PC-9 (cell line): ENCODE measurements around the gene FTSJ1. TPM values are rescaled to one million over a fixed set of nuclear protein-coding genes. Genes with fewer than 3 reads are reported as not detected.

Experiments used
- BruUV-seq: library from RNA; stranded (reverse); fragments of 400-500 nt; replicated peaks from 2 replicates; lab custom pipeline; 2021; lab: Mats Ljungman, UMichigan
- CTCF ChIA-PET: fragments of 300-600 bp; sonication (Branson Sonifier 250); formaldehyde crosslinking; loops from one replicate; lab custom pipeline; 2022; ENCODE audit warnings: antibody characterized with exemption; lab: Charles Lee
- POLR2A ChIA-PET: fragments of 300-600 bp; sonication (Branson Sonifier 250); formaldehyde crosslinking; loops from one replicate; lab custom pipeline; 2022; ENCODE audit warnings: antibody characterized with exemption; ENCODE audit not compliant: unreplicated experiment; lab: Charles Lee
- DNase-seq, 2 experiments: peaks; one replicate each; pipeline versions ENCODE4 v3.0.0 to v3.0.0-alpha.2; 2015 to 2022; ENCODE audit warnings: mixed read lengths in 1 of 2
- H2AFZ ChIP-seq: fragments of 200-600 bp; sonication (generic); 2 replicates; pipeline ENCODE4 v1.8.1; 2017; ENCODE audit warnings: antibody characterized with exemption
- H3F3A ChIP-seq: fragments of 200-600 bp; sonication (generic); 2 replicates; pipeline ENCODE4 v1.8.1; 2017; ENCODE audit warnings: antibody characterized with exemption, mild to moderate bottlenecking, low read depth; ENCODE audit not compliant: insufficient read depth
- H3K27ac ChIP-seq: fragments of 200-600 bp; sonication (generic); 2 replicates; pipeline ENCODE4 v1.6.1; 2016; ENCODE audit warnings: mixed run types
- H3K27me3 ChIP-seq: fragments of 200-600 bp; sonication (generic); 2 replicates; pipeline ENCODE4 v1.6.1; 2016; ENCODE audit warnings: low read depth, mixed run types; ENCODE audit not compliant: insufficient read depth
- H3K36me3 ChIP-seq: fragments of 200-600 bp; sonication (generic); 2 replicates; pipeline ENCODE4 v1.6.1; 2016; ENCODE audit warnings: low read depth, mixed run types
- H3K4me1 ChIP-seq: fragments of 200-600 bp; sonication (generic); replicated peaks from 2 replicates; pipeline ENCODE4 v1.6.1; 2016; ENCODE audit warnings: mixed run types; ENCODE audit not compliant: insufficient read depth
- H3K4me2 ChIP-seq: fragments of 200-600 bp; sonication (generic); 2 replicates; pipeline ENCODE4 v1.6.1; 2017; ENCODE audit warnings: mixed run types
- H3K4me3 ChIP-seq: fragments of 200-600 bp; sonication (generic); 2 replicates; pipeline ENCODE4 v1.6.1; 2016; ENCODE audit warnings: mixed run types
- H3K79me2 ChIP-seq: fragments of 200-600 bp; sonication (generic); 2 replicates; pipeline ENCODE4 v1.6.1; 2017; ENCODE audit warnings: low read depth, mixed run types
- H3K9me2 ChIP-seq: fragments of 200-600 bp; sonication (generic); 2 replicates; pipeline ENCODE4 v1.8.1; 2017; ENCODE audit warnings: mild to moderate bottlenecking; ENCODE audit not compliant: insufficient read depth
- H3K9me3 ChIP-seq: fragments of 200-600 bp; sonication (generic); 2 replicates; pipeline ENCODE4 v1.8.1; 2016; ENCODE audit warnings: low read depth; ENCODE audit not compliant: insufficient read depth
- H4K20me1 ChIP-seq: fragments of 200-600 bp; sonication (generic); 2 replicates; pipeline ENCODE4 v1.8.1; 2017; ENCODE audit not compliant: insufficient read depth
- EZH2 ChIP-seq: fragments of 200-600 bp; sonication (generic); IDR thresholded peaks from 2 replicates; pipeline ENCODE4 v1.8.0; 2017; ENCODE audit warnings: antibody characterized with exemption, low read depth
- intact Hi-C: fragments of 100-400 bp; cut with micrococcal nuclease; formaldehyde crosslinking; loops from one replicate; pipeline ENCODE4 v1.10.0; 2022; ENCODE audit not compliant: unreplicated experiment
- total RNA-seq: library from RNA; stranded (reverse); gene quantifications from 2 replicates; pipeline ENCODE4 v1.2.3, GENCODE V29; 2021
- TF ChIP-seq, protein P1 (sequence below): fragments of 200-600 bp; sonication (generic); conservative IDR thresholded peaks from 2 replicates; pipeline ENCODE4 v1.6.1; 2017; ENCODE audit warnings: mixed run types, antibody characterized with exemption, mild to moderate bottlenecking, moderate library complexity

The FTSJ1 gene
- total RNA-seq, 1 experiment from 2014 or later: 44.0 TPM

GRCh38 chrX:48466696-48467095, 9.3 kb upstream of the FTSJ1 start:
- Histone ChIP-seq H3K27ac (no peak overlapping the region), H3K4me3 (no peak overlapping the region), H4K20me1 (no peaks in the 10 kb centered on the region), H3K4me1 (no peaks in the 10 kb centered on the region), H3K27me3 (no peaks in the 10 kb centered on the region), H3F3A (no peaks in the 10 kb centered on the region), H3K9me2 (no peaks in the 10 kb centered on the region), H3K79me2 (no peaks in the 10 kb centered on the region), H3K4me2 (no peak overlapping the region), H3K9me3 (no peaks in the 10 kb centered on the region), H3K36me3 (no peaks in the 10 kb centered on the region), H2AFZ (no peak overlapping the region)
- no peak for DNase-seq
- CTCF ChIA-PET: no interaction called here
- intact Hi-C loops: no loop called here
- TF ChIP-seq EZH2: no peak
- TF ChIP-seq, protein P1, sequence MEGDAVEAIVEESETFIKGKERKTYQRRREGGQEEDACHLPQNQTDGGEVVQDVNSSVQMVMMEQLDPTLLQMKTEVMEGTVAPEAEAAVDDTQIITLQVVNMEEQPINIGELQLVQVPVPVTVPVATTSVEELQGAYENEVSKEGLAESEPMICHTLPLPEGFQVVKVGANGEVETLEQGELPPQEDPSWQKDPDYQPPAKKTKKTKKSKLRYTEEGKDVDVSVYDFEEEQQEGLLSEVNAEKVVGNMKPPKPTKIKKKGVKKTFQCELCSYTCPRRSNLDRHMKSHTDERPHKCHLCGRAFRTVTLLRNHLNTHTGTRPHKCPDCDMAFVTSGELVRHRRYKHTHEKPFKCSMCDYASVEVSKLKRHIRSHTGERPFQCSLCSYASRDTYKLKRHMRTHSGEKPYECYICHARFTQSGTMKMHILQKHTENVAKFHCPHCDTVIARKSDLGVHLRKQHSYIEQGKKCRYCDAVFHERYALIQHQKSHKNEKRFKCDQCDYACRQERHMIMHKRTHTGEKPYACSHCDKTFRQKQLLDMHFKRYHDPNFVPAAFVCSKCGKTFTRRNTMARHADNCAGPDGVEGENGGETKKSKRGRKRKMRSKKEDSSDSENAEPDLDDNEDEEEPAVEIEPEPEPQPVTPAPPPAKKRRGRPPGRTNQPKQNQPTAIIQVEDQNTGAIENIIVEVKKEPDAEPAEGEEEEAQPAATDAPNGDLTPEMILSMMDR: no peak
- POLR2A ChIA-PET: no interaction called here
- no TSS peak for BruUV-seq

DNA sequence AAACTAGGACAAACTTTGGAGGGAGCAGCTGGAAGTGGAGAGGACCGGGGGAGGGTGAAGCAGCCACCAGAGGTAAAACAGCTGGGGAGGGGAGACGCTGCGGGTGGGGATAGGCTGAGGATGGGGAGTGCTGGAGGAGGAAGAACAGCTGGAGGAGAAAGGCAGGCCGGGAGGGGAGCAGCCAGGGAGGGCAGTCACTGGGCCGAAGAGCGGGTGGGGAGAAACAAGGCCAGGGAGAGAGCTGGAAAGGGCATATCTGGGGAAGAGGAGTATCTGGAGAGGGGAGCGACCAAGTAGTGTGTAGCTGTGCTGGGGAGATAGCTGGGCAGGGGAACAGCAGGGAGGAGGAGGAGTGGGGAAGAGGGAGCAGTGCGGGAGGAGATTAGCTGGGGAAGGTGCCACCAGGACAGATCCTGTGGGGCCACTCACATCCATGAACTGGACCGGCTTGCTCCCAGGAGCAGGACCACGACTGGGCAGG, 8.7 kb upstream of the FTSJ1 start:
- no TSS peak for BruUV-seq
- H3K4me3 ChIP-seq: no peak overlapping the region

DNA sequence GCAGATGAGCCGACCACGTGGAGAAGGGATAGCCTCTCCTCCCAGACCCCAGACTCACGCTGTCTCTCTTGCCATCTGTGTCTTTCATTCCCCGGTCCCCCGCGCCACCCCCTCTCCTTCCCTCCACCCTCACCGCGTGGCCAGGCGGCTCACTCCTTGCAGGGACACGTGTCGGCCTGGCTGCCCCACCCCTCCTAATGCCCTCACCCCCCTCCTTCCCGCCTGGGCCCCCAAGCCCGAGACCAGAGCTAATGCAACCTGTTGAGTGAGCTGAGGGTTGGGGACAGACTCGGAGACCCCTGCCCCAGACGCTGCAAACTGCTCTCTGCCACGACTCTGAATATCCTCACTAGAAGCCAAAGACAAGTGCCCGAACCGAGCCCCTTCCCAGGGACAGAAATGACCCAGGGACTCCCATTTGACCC, 7.7 kb upstream of the FTSJ1 start:
- Histone ChIP-seq H3F3A (no peaks in the 10 kb centered on the region), H3K27ac (no peak overlapping the region), H4K20me1 (no peaks in the 10 kb centered on the region), H2AFZ (no peak overlapping the region), H3K4me2 (no peak overlapping the region), H3K9me2 (no peaks in the 10 kb centered on the region), H3K79me2 (no peaks in the 10 kb centered on the region), H3K36me3 (no peaks in the 10 kb centered on the region), H3K4me1 (no peaks in the 10 kb centered on the region), H3K4me3 (no peak overlapping the region), H3K27me3 (no peaks in the 10 kb centered on the region), H3K9me3 (no peaks in the 10 kb centered on the region)
- ChIA-PET POLR2A (no interaction called here), CTCF (no interaction called here)
- DNase-seq: no peak
- intact Hi-C loops: no loop called here
- no TSS peak for BruUV-seq
- TF ChIP-seq EZH2: no peak
- TF ChIP-seq, protein P1: no peak

More for the DNA sequence above, 8.7 kb upstream of the FTSJ1 start:
- Histone ChIP-seq H3K4me1 (no peaks in the 10 kb centered on the region), H3K9me2 (no peaks in the 10 kb centered on the region), H3K27me3 (no peaks in the 10 kb centered on the region), H3K36me3 (no peaks in the 10 kb centered on the region), H4K20me1 (no peaks in the 10 kb centered on the region), H2AFZ (no peak overlapping the region), H3K9me3 (no peaks in the 10 kb centered on the region), H3F3A (no peaks in the 10 kb centered on the region), H3K4me2 (no peak overlapping the region), H3K79me2 (no peaks in the 10 kb centered on the region), H3K27ac (no peak overlapping the region)
- DNase-seq: no peak
- TF ChIP-seq EZH2: no peak
- TF ChIP-seq, protein P1: no peak
- ChIA-PET POLR2A (no interaction called here), CTCF (no interaction called here)
- intact Hi-C loops: no loop called here
